Activated CD4-positive, alpha-beta T cell treated with anti-CD3 and anti-CD28 coated beads, Interleukin-2, amount 10 ng/mL, durations not matched to agents 24 days and 14 days (primary cell): Measurements from ENCODE around the gene STX12. TPM values are rescaled to one million over a fixed set of nuclear protein-coding genes. Genes with fewer than 3 reads are reported as not detected.

Source experiments
- DNase-seq: peaks from one replicate; pipeline ENCODE4 v3.0.0; 2022
- H3K27ac Mint-ChIP-seq: one replicate; pipeline ENCODE4 v1.8.0; 2022; ENCODE audit warnings: mild to moderate bottlenecking, mixed read lengths
- H3K27me3 Mint-ChIP-seq: one replicate; pipeline ENCODE4 v1.8.0; 2022; ENCODE audit warnings: mixed read lengths
- H3K36me3 Mint-ChIP-seq: one replicate; pipeline ENCODE4 v1.8.0; 2022; ENCODE audit warnings: low read depth, mild to moderate bottlenecking, mixed read lengths
- H3K4me1 Mint-ChIP-seq: one replicate; pipeline ENCODE4 v1.8.0; 2021; ENCODE audit warnings: mixed read lengths
- H3K4me3 Mint-ChIP-seq: one replicate; pipeline ENCODE4 v1.8.0; 2022; ENCODE audit warnings: mild to moderate bottlenecking, moderate library complexity, mixed read lengths
- H3K9me3 Mint-ChIP-seq: one replicate; pipeline ENCODE4 v1.8.0; 2021; ENCODE audit warnings: mixed read lengths
- intact Hi-C: fragments of 100-400 bp; cut with micrococcal nuclease; formaldehyde crosslinking; loops from one replicate; pipeline ENCODE4 v1.15.1; 2023
- total RNA-seq: library from RNA; stranded (reverse); gene quantifications from 2 replicates; pipeline ENCODE4 v1.2.3, GENCODE V29; 2022

STX12 gene
- total RNA-seq, 1 donor from 2014 or later, result 28.8 TPM

GRCh38 chr1:27872802-27873551 lies 100.0 kb downstream of the STX12 start:
- peaks cover 39% of the 10 kb centered on the region for H3K4me1 Mint-ChIP-seq
- peaks cover 12% of the 10 kb centered on the region for H3K36me3 Mint-ChIP-seq
- intact Hi-C loops, result no loop called here
- H3K27me3 Mint-ChIP-seq, result no peaks in the 10 kb centered on the region
- peak overlapping the region; percentile 90 for H3K4me3 Mint-ChIP-seq
- H3K27ac Mint-ChIP-seq, result peak overlapping the region; percentile 82
- H3K9me3 Mint-ChIP-seq, result no peaks in the 10 kb centered on the region
- peak; percentile 82 for DNase-seq

GRCh38 chr1:27873671-27874384 lies 100.8 kb downstream of the STX12 start:
- H3K36me3 Mint-ChIP-seq, result peaks cover 19% of the 10 kb centered on the region
- H3K4me1 Mint-ChIP-seq, result peaks cover 40% of the 10 kb centered on the region
- intact Hi-C loops, result no loop called here
- H3K4me3 Mint-ChIP-seq, result peak overlapping the region; percentile 90
- H3K9me3 Mint-ChIP-seq, result no peaks in the 10 kb centered on the region
- peak overlapping the region; percentile 82 for H3K27ac Mint-ChIP-seq
- DNase-seq, result peak; percentile 71
- H3K27me3 Mint-ChIP-seq, result no peaks in the 10 kb centered on the region

Other genes with a start within 250 kb of the STX12 start
- 33.9 and 34.7 TPM in 2 replicates for gene AHDC1, start 169.1 kb upstream of the STX12 start, total RNA-seq
- gene FGR, start 138.0 kb upstream of the STX12 start, total RNA-seq, result 0.19 and 0.21 TPM in 2 replicates
- 53.2 and 55.5 TPM in 2 replicates for gene IFI6, start 101.0 kb upstream of the STX12 start, total RNA-seq
- gene FAM76A, start 47.3 kb upstream of the STX12 start, total RNA-seq, result 11.9 and 13.8 TPM in 2 replicates
- 80.3 TPM in 2 replicates for gene PPP1R8, start 57.6 kb downstream of the STX12 start, total RNA-seq
- gene THEMIS2, start 99.3 kb downstream of the STX12 start, total RNA-seq, result 24.5 and 27.7 TPM in 2 replicates
- 87.7 and 92.7 TPM in 2 replicates for gene RPA2, start 141.4 kb downstream of the STX12 start, total RNA-seq
- gene SMPDL3B, start 161.8 kb downstream of the STX12 start, total RNA-seq, result 0.30 and 0.43 TPM in 2 replicates
- 4.1 and 7.0 TPM in 2 replicates for gene XKR8, start 186.8 kb downstream of the STX12 start, total RNA-seq